SHP77 (cell line): ENCODE measurements around the gene GLRA3.
"Not testable (repeated sequence)": the region's sequence is repeated elsewhere in the genome, so short reads cannot be mapped to it uniquely, and the experiment has no call there.

Experiments
- DNase-seq, 2 experiments: peaks; one replicate each; lab custom pipeline; 2025; lab: John Stamatoyannopoulos, UW

The GLRA3 gene

GRCh38 chr4:174810834-174811233, 18.2 kb downstream of the GLRA3 start:
- no peak for DNase-seq

- DNase-seq: no peak
Measured at GRCh38 chr4:174808836-174809235, 20.2 kb downstream of the GLRA3 start.

- DNase-seq: no peak
Measured at GRCh38 chr4:174808119-174808518, 20.9 kb downstream of the GLRA3 start.

- no peak for DNase-seq
Measured at GRCh38 chr4:174805746-174806145, 23.3 kb downstream of the GLRA3 start.

- DNase-seq: no peak
Measured at GRCh38 chr4:174794543-174795094, 34.4 kb downstream of the GLRA3 start.

- DNase-seq: no peak
Measured at GRCh38 chr4:174789657-174790056, 39.4 kb downstream of the GLRA3 start.

- not testable (repeated sequence) for DNase-seq
Measured at GRCh38 chr4:174778274-174778986, 50.6 kb downstream of the GLRA3 start.

- no peak for DNase-seq
Measured at GRCh38 chr4:174775366-174775765, 53.7 kb downstream of the GLRA3 start.

- DNase-seq: peak in 1 of 2 experiments; percentile 34
Measured at GRCh38 chr4:174764105-174764729, 64.8 kb downstream of the GLRA3 start.

- no peak for DNase-seq
Measured at GRCh38 chr4:174763454-174764104, 65.5 kb downstream of the GLRA3 start.

- DNase-seq: no peak
Measured at GRCh38 chr4:174761451-174761850, 67.6 kb downstream of the GLRA3 start.

GRCh38 chr4:174757736-174758135, 71.3 kb downstream of the GLRA3 start:
- DNase-seq: no peak

- no peak for DNase-seq
Measured at GRCh38 chr4:174753021-174753420, 76.0 kb downstream of the GLRA3 start.

GRCh38 chr4:174752026-174752425, 77.0 kb downstream of the GLRA3 start:
- DNase-seq: no peak

- DNase-seq: no peak
Measured at GRCh38 chr4:174749091-174749490, 80.0 kb downstream of the GLRA3 start.

GRCh38 chr4:174746710-174747109, 82.3 kb downstream of the GLRA3 start:
- no peak for DNase-seq

- no peak for DNase-seq
Measured at GRCh38 chr4:174742561-174742960, 86.5 kb downstream of the GLRA3 start.

GRCh38 chr4:174739576-174739975, 89.5 kb downstream of the GLRA3 start:
- DNase-seq: no peak

GRCh38 chr4:174734181-174734580, 94.9 kb downstream of the GLRA3 start:
- no peak for DNase-seq

GRCh38 chr4:174717828-174718227, 111.2 kb downstream of the GLRA3 start:
- DNase-seq: no peak

GRCh38 chr4:174716986-174717770, 111.9 kb downstream of the GLRA3 start:
- no peak for DNase-seq
